Measurements from ENCODE around the gene CD79A. TPM values are rescaled to one million over a fixed set of nuclear protein-coding genes. Genes with fewer than 3 reads are reported as not detected.

The CD79A gene
- total RNA-seq, 4 donors from 2014 or later = 0.22 to 1.5 TPM; not detected in 2

- DNase-seq = no peak
- 77 to 79% methylated on average over 24 to 30 of the region's 30 CpGs for WGBS, 2 donors
- no peak within 1 kb of the TSS for H3K27ac ChIP-seq
- no peaks in the 10 kb centered on the region for H3K9me3 ChIP-seq
- intact Hi-C loops (cut with DNase I) = no loop called here
- H3K36me3 ChIP-seq = no peaks in the 10 kb centered on the region
- H3K27me3 ChIP-seq = no peaks in the 10 kb centered on the region
- TF ChIP-seq CTCF (IDR thresholded peaks at IDR 0.05) (no peak), POLR2A (IDR thresholded peaks at IDR 0.05) (no peak)
- H3K4me1 ChIP-seq = no peaks in the 10 kb centered on the region
- H3K4me3 ChIP-seq (replicated peaks in 1 of 3) = no peak within 1 kb of the TSS
Observed at GRCh38 chr19:41844601-41845000, 32.5 kb upstream of the CD79A start, which contains the start of gene LYPD4. LYPD4 (minus strand) TSS chr19:41844683; CDS start chr19:41839285, 5,398 bp downstream.

GRCh38 chr19:41845001-41845050, 32.3 kb upstream of the CD79A start, which contains the start of gene DMRTC2:
DMRTC2 (plus strand) TSS chr19:41845042; CDS start chr19:41847429, 2,387 bp downstream.
- Histone ChIP-seq H3K4me3 (replicated peaks in 1 of 3) (no peak within 1 kb of the TSS), H3K36me3 (no peaks in the 10 kb centered on the region), H3K4me1 (no peaks in the 10 kb centered on the region), H3K27me3 (no peaks in the 10 kb centered on the region), H3K9me3 (no peaks in the 10 kb centered on the region), H3K27ac (no peak within 1 kb of the TSS)
- no peak for TF ChIP-seq POLR2A (IDR thresholded peaks at IDR 0.05)
- no peak for TF ChIP-seq CTCF (IDR thresholded peaks at IDR 0.05)
- 88 to 93% methylated on average over 1 to 3 of the region's 3 CpGs for WGBS, 2 donors
- no peak for DNase-seq
- intact Hi-C loops (cut with DNase I) = no loop called here

DNA sequence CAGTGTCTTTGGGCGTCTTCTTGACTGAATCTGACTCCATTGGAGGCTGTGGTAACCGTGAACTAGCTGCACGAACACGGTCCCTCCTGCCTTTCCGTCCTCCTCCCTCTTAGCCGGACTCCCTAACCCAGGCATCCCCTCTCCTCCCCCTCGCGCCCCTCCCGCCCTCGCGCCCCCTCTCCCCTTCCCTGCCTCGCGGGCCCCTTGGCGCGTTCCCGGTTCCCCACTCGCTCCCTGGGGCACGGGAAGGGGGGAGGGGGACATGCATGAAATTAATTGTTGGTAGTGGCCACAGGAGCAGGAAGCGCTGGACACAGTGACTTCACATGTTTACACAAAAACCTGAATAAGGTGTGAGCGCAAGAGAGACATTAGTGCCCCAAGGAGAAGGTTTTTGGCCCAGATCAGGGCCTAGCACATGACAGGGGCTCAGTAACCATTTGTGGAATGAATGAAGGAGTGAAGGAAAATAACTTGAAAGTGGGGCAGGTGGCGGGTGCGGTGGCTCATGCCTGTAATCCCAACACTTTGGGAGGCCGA, 32.0 kb upstream of the CD79A start:
- intact Hi-C loops (cut with DNase I) = no loop called here
- Histone ChIP-seq H3K27ac (no peak overlapping the region), H3K9me3 (no peaks in the 10 kb centered on the region), H3K4me3 (replicated peaks in 1 of 3) (no peak overlapping the region), H3K4me1 (no peaks in the 10 kb centered on the region), H3K36me3 (no peaks in the 10 kb centered on the region), H3K27me3 (no peaks in the 10 kb centered on the region)
- TF ChIP-seq CTCF (IDR thresholded peaks at IDR 0.05) (no peak), POLR2A (IDR thresholded peaks at IDR 0.05) (no peak)
- WGBS, 2 donors = 87 to 92% methylated on average over 23 of the region's 23 CpGs
- no peak for DNase-seq

DNA sequence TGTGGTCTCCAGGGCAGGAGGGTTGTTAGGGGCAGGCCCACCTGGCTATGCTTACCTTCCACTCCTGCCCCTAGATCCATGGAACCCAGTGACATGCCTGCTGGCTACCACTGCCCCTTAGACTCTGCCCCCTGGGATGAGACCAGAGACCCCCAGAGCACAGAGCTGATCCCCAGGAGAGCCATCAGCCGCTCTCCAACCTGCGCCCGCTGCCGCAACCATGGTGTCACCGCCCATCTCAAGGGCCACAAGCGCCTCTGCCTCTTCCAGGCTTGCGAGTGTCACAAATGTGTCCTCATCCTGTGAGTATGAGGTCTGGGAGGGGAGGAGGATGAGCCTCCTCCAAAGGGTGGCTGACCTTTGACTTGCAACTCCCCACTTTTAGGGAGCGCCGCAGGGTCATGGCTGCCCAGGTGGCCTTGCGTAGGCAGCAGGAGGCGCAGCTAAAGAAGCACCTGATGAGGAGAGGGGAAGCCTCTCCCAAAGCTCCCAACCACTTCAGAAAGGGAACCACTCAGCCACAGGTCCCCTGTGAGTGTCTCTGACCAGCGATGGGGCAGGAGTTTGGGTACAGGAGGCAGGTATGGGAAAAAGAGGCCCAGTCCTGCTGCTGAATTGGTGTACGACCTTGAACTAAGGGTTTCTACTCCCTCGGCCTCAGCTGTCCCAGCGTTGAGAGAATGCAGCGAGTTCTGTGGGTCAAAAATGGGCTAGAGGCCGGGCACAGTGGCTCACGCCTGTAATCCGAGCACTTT, 29.6 kb upstream of the CD79A start:
- no peak for DNase-seq
- Histone ChIP-seq H3K9me3 (no peaks in the 10 kb centered on the region), H3K27ac (no peak overlapping the region), H3K27me3 (no peaks in the 10 kb centered on the region), H3K36me3 (no peaks in the 10 kb centered on the region), H3K4me1 (no peaks in the 10 kb centered on the region), H3K4me3 (replicated peaks in 1 of 3) (no peak overlapping the region)
- TF ChIP-seq CTCF (IDR thresholded peaks at IDR 0.05) (no peak), POLR2A (IDR thresholded peaks at IDR 0.05) (no peak)
- intact Hi-C loops (cut with DNase I) = no loop called here
- WGBS, 2 donors = 88 to 93% methylated on average over 12 to 19 of the region's 19 CpGs

DNA sequence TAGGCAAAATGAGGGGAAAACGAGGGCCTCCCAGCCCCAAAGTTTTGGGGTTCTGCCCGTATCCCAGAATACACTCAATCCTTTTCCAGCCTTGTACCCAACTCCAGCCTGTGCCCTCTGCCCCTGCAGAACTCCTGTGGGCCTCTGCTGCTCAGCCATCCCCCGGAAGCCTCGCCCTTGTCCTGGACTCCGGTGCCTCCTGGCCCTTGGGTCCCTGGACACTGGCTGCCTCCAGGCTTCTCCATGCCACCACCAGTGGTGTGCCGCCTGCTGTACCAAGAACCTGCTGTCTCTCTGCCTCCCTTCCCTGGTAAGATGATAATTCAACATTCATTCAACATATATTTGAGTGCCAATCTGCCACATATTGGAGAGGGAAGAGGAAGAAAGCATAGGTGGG, 28.4 kb upstream of the CD79A start:
- no peak for TF ChIP-seq CTCF (IDR thresholded peaks at IDR 0.05)
- TF ChIP-seq POLR2A (IDR thresholded peaks at IDR 0.05) = no peak
- Histone ChIP-seq H3K4me1 (no peaks in the 10 kb centered on the region), H3K4me3 (replicated peaks in 1 of 3) (no peak overlapping the region), H3K27ac (no peak overlapping the region), H3K9me3 (no peaks in the 10 kb centered on the region), H3K36me3 (no peaks in the 10 kb centered on the region), H3K27me3 (no peaks in the 10 kb centered on the region)
- WGBS, 2 donors = 85 to 89% methylated on average over 6 of the region's 6 CpGs
- intact Hi-C loops (cut with DNase I) = no loop called here
- DNase-seq = no peak

Measured in thyroid gland (tissue), 4 donors.